H9 (cell line): ENCODE data around the gene LMF1. TPM values are rescaled to one million over a fixed set of nuclear protein-coding genes. Genes with fewer than 3 reads are reported as not detected.

Experiments used
- DNase-seq: peaks from one replicate; pipeline ENCODE4 v3.0.0-alpha.2; 2017
- H2AFZ ChIP-seq: one replicate; pipeline ENCODE4 v1.6.1; 2013; ENCODE audit warnings: mild to moderate bottlenecking, low read length, control low read depth, moderate library complexity
- H2AK5ac ChIP-seq: 2 replicates; pipeline ENCODE4 v1.6.1; 2013; ENCODE audit warnings: low read length, control low read depth, mixed read lengths; ENCODE audit not compliant: insufficient read length
- H2BK120ac ChIP-seq: one replicate; pipeline ENCODE4 v1.6.1; 2013; ENCODE audit warnings: low read depth, mild to moderate bottlenecking, low read length, control low read depth, inconsistent platforms; ENCODE audit not compliant: poor library complexity, severe bottlenecking
- H2BK12ac ChIP-seq: 2 replicates; pipeline ENCODE4 v1.6.1; 2013; ENCODE audit warnings: low read length, control low read depth, mixed read lengths, low read depth; ENCODE audit not compliant: insufficient read length
- H2BK15ac ChIP-seq: 2 replicates; pipeline ENCODE4 v1.6.1; 2013; ENCODE audit warnings: low read depth, low read length, control low read depth
- H2BK20ac ChIP-seq: one replicate; pipeline ENCODE4 v1.6.1; 2013; ENCODE audit warnings: low read depth, mild to moderate bottlenecking, low read length, control low read depth, inconsistent platforms; ENCODE audit not compliant: poor library complexity, severe bottlenecking
- H2BK5ac ChIP-seq: 2 replicates; pipeline ENCODE4 v1.6.1; 2013; ENCODE audit warnings: low read length, control low read depth, mixed read lengths; ENCODE audit not compliant: insufficient read length
- H3K14ac ChIP-seq: 2 replicates; pipeline ENCODE4 v1.6.1; 2013; ENCODE audit warnings: low read length, control low read depth; ENCODE audit not compliant: insufficient read depth
- H3K18ac ChIP-seq: 2 replicates; pipeline ENCODE4 v1.6.1; 2013; ENCODE audit warnings: low read depth, mild to moderate bottlenecking, mixed read lengths, low read length, control low read depth; ENCODE audit not compliant: insufficient read length
- H3K23ac ChIP-seq: 2 replicates; pipeline ENCODE4 v1.6.1; 2013; ENCODE audit warnings: low read length, control low read depth, mixed read lengths, low read depth; ENCODE audit not compliant: insufficient read length
- H3K23me2 ChIP-seq: 2 replicates; pipeline ENCODE4 v1.6.1; 2013; ENCODE audit warnings: low read depth, mild to moderate bottlenecking, mixed read lengths, low read length, control low read depth; ENCODE audit not compliant: insufficient read length, poor library complexity, severe bottlenecking
- H3K27ac ChIP-seq: 2 replicates; pipeline ENCODE4 v1.5.1; 2013; ENCODE audit warnings: low read length, control low read depth, mixed read lengths, low read depth; ENCODE audit not compliant: insufficient read length
- H3K27me3 ChIP-seq: 2 replicates; pipeline ENCODE4 v1.6.1; 2013; ENCODE audit warnings: low read length, control low read depth, inconsistent platforms; ENCODE audit not compliant: insufficient read depth
- H3K4ac ChIP-seq: 2 replicates; pipeline ENCODE4 v1.6.1; 2013; ENCODE audit warnings: low read depth, mild to moderate bottlenecking, control low read depth, inconsistent platforms, low read length, moderate library complexity
- H3K4me1 ChIP-seq: 2 replicates; pipeline ENCODE4 v1.6.1; 2013; ENCODE audit warnings: low read length, control low read depth, inconsistent platforms; ENCODE audit not compliant: insufficient read depth
- H3K4me2 ChIP-seq: 2 replicates; pipeline ENCODE4 v1.6.1; 2013; ENCODE audit warnings: low read length, control low read depth, mixed read lengths; ENCODE audit not compliant: insufficient read length, insufficient read depth
- H3K56ac ChIP-seq: 2 replicates; pipeline ENCODE4 v1.6.1; 2013; ENCODE audit warnings: low read depth, mild to moderate bottlenecking, mixed read lengths, low read length, control low read depth; ENCODE audit not compliant: insufficient read length
- H3K79me1 ChIP-seq: 2 replicates; pipeline ENCODE4 v1.6.1; 2013; ENCODE audit warnings: low read depth, mild to moderate bottlenecking, moderate library complexity, low read length, control low read depth, inconsistent platforms; ENCODE audit not compliant: insufficient read depth, poor library complexity, severe bottlenecking
- H3K79me2 ChIP-seq: 2 replicates; pipeline ENCODE4 v1.6.1; 2013; ENCODE audit warnings: low read length, control low read depth, inconsistent platforms; ENCODE audit not compliant: insufficient read depth
- H3K9ac ChIP-seq: 2 replicates; pipeline ENCODE4 v1.6.1; 2013; ENCODE audit warnings: low read length, control low read depth, mixed read lengths; ENCODE audit not compliant: insufficient read length; ENCODE audit errors: extremely low read depth
- H3K9me3 ChIP-seq: one replicate; pipeline ENCODE4 v1.6.1; 2013; ENCODE audit warnings: low read depth, low read length, inconsistent platforms; ENCODE audit not compliant: control insufficient read depth
- H3T11ph ChIP-seq: one replicate; pipeline ENCODE4 v1.6.1; 2013; ENCODE audit warnings: mild to moderate bottlenecking, low read length, control low read depth, inconsistent platforms
- H4K20me1 ChIP-seq: one replicate; pipeline ENCODE4 v1.6.1; 2013; ENCODE audit not compliant: control insufficient read depth, insufficient read length, insufficient read depth
- H4K5ac ChIP-seq: 2 replicates; pipeline ENCODE4 v1.6.1; 2013; ENCODE audit warnings: low read depth, mild to moderate bottlenecking, mixed read lengths, low read length, control low read depth; ENCODE audit not compliant: insufficient read length
- H4K8ac ChIP-seq: replicated peaks from 2 replicates; pipeline ENCODE4 v1.6.1; 2013; ENCODE audit warnings: low read length, control low read depth, mixed read lengths, low read depth; ENCODE audit not compliant: insufficient read length
- H4K91ac ChIP-seq: 2 replicates; pipeline ENCODE4 v1.6.1; 2013; ENCODE audit warnings: low read depth, mild to moderate bottlenecking, moderate library complexity, mixed read lengths, low read length, control low read depth; ENCODE audit not compliant: insufficient read length
- H3K27ac Mint-ChIP-seq, 3 experiments: 2 replicates in 2 of 3; 3 replicates in 1 of 3; pipeline ENCODE4 v1.8.0; 2020 to 2021; ENCODE audit warnings: mixed read lengths in 3 of 3, mild to moderate bottlenecking in 1 of 3, moderate library complexity in 1 of 3
- H3K27me3 Mint-ChIP-seq: 2 replicates; pipeline ENCODE4 v1.8.0; 2021; ENCODE audit warnings: low read depth, mild to moderate bottlenecking, moderate library complexity, mixed read lengths
- H3K36me3 Mint-ChIP-seq, 3 experiments: 2 replicates in 2 of 3; 3 replicates in 1 of 3; pipeline ENCODE4 v1.8.0; 2020 to 2021; ENCODE audit warnings: low read depth in 3 of 3, mixed read lengths in 3 of 3; ENCODE audit not compliant: insufficient read depth in 1 of 3
- H3K4me1 Mint-ChIP-seq, 2 experiments: 2 replicates each; pipeline ENCODE4 v1.8.0; 2020; ENCODE audit warnings: mixed read lengths in 2 of 2
- H3K4me3 Mint-ChIP-seq, 2 experiments: 2 replicates in 1 of 2; 3 replicates in 1 of 2; pipeline ENCODE4 v1.8.0; 2020 to 2021; ENCODE audit warnings: mild to moderate bottlenecking in 2 of 2, mixed read lengths in 2 of 2, moderate library complexity in 1 of 2
- H3K9me3 Mint-ChIP-seq, 2 experiments: 2 replicates in 1 of 2; 3 replicates in 1 of 2; pipeline ENCODE4 v1.8.0; 2020; ENCODE audit warnings: mild to moderate bottlenecking in 2 of 2, mixed read lengths in 2 of 2, moderate library complexity in 1 of 2
- CTCF ChIP-seq: fragments of 200-600 bp; sonication (generic); conservative IDR thresholded peaks from 3 replicates; pipeline ENCODE4 v1.8.0; 2021; ENCODE audit warnings: antibody characterized with exemption, mild to moderate bottlenecking
- WGBS: extraction: QIAGEN DNeasy Blood & Tissue Kit; methylation state at CpG from one replicate; pipeline ENCODE4 v1.1.7; 2013; ENCODE audit warnings: missing lambda C conversion rate, low lambda C conversion rate, mixed read lengths; ENCODE audit not compliant: insufficient read length; ENCODE audit errors: extremely low coverage; 5-methylcytosine and 5-hydroxymethylcytosine counted together
- total RNA-seq: library from RNA; stranded (reverse); gene quantifications from 2 replicates; pipeline ENCODE4 v1.2.1, GENCODE V29; 2021

Gene LMF1
- total RNA-seq, 1 experiment from 2014 or later: 7.1 TPM

GRCh38 chr16:906296-906695, 64.5 kb downstream of the LMF1 start:
- no peaks in the 10 kb centered on the region for H3K4me1 ChIP-seq
- no peak overlapping the region for H4K91ac ChIP-seq
- Mint-ChIP-seq H3K36me3 (peaks cover 9 to 18% (median 14%) of the 10 kb centered on the region in 3 experiments; a peak in 6 of 7 replicates), H3K4me3 (no peak overlapping the region), H3K9me3 (peaks cover 17 to 21% of the 10 kb centered on the region in 2 experiments), H3K27me3 (no peaks in the 10 kb centered on the region; the same call in 1 of the 2 replicates), H3K4me1 (peaks cover 3% of the 10 kb centered on the region in 2 experiments; a peak in 1 of 4 replicates), H3K27ac (no peak overlapping the region; a peak in 1 of 7 replicates)
- no peak overlapping the region for H3K56ac ChIP-seq
- H2BK5ac ChIP-seq: no peak overlapping the region
- H2AFZ ChIP-seq: no peak overlapping the region
- H3K18ac ChIP-seq: no peak overlapping the region
- no peak overlapping the region for H2BK12ac ChIP-seq
- no peaks in the 10 kb centered on the region for H3K79me2 ChIP-seq
- no peak overlapping the region for H2BK15ac ChIP-seq
- no peaks in the 10 kb centered on the region for H3K23me2 ChIP-seq
- H2BK120ac ChIP-seq: no peak overlapping the region
- no peak for DNase-seq
- TF ChIP-seq CTCF: no peak
- no peak overlapping the region for H3K9ac ChIP-seq
- H2BK20ac ChIP-seq: no peak overlapping the region
- H4K8ac ChIP-seq: no peak overlapping the region
- no peak overlapping the region for H3K27ac ChIP-seq
- H4K20me1 ChIP-seq: no peaks in the 10 kb centered on the region
- no peak overlapping the region for H3K23ac ChIP-seq
- H2AK5ac ChIP-seq: no peak overlapping the region
- no peak overlapping the region for H3K4ac ChIP-seq
- no peak overlapping the region for H3K4me2 ChIP-seq
- H3K9me3 ChIP-seq: no peaks in the 10 kb centered on the region
- H3T11ph ChIP-seq: no peak overlapping the region
- no peak overlapping the region for H3K14ac ChIP-seq
- no CpG with 5 or more reads among the region's 12 CpGs for WGBS
- H3K27me3 ChIP-seq: no peaks in the 10 kb centered on the region
- no peak overlapping the region for H4K5ac ChIP-seq
- no peaks in the 10 kb centered on the region for H3K79me1 ChIP-seq
